ENCODE results near the gene RAD1.
"Not testable (repeated sequence)": the region's sequence is repeated elsewhere in the genome, so short reads cannot be mapped to it uniquely, and the experiment has no call there.

The RAD1 gene

GRCh38 chr5:34915139-34915855, at the start of gene RAD1, which contains the start of gene BRIX1:
Gene RAD1, minus strand, starts transcription at chr5:34915504. Its CDS starts 612 bp downstream, at chr5:34914892.
Gene BRIX1, plus strand, starts transcription at chr5:34915711. Its CDS starts 28 bp downstream, at chr5:34915739.
- peak; percentile 97 for DNase-seq

GRCh38 chr5:34959323-34959722, 44.0 kb upstream of the RAD1 start:
- no peak for DNase-seq

- DNase-seq, result no peak
Measured at GRCh38 chr5:34957857-34958690, 42.8 kb upstream of the RAD1 start.

GRCh38 chr5:34957321-34957720, 42.0 kb upstream of the RAD1 start:
- DNase-seq, result no peak

GRCh38 chr5:34944460-34945047, 29.2 kb upstream of the RAD1 start:
- no peak for DNase-seq

- no peak for DNase-seq
Measured at GRCh38 chr5:34944044-34944443, 28.7 kb upstream of the RAD1 start.

GRCh38 chr5:34941936-34942335, 26.6 kb upstream of the RAD1 start:
- DNase-seq, result no peak

- no peak for DNase-seq
Measured at GRCh38 chr5:34932947-34933346, 17.6 kb upstream of the RAD1 start.

- no peak for DNase-seq
Measured at GRCh38 chr5:34930870-34931269, 15.6 kb upstream of the RAD1 start.

- DNase-seq, result no peak
Measured at GRCh38 chr5:34930462-34930844, 15.1 kb upstream of the RAD1 start.

GRCh38 chr5:34929720-34930461, 14.6 kb upstream of the RAD1 start:
- peak; percentile 51 for DNase-seq

- DNase-seq, result peak; percentile 95
Measured at GRCh38 chr5:34929134-34929719, 13.9 kb upstream of the RAD1 start, which contains the start of gene DNAJC21. Gene DNAJC21, plus strand, starts transcription at chr5:34929559. Its CDS starts 261 bp downstream, at chr5:34929820.

GRCh38 chr5:34928267-34928666, 13.0 kb upstream of the RAD1 start:
- no peak for DNase-seq

- no peak for DNase-seq
Measured at GRCh38 chr5:34927785-34928184, 12.5 kb upstream of the RAD1 start.

- no peak for DNase-seq
Measured at GRCh38 chr5:34926318-34926888, 11.1 kb upstream of the RAD1 start.

- DNase-seq, result no peak
Measured at GRCh38 chr5:34924462-34924765, 9.1 kb upstream of the RAD1 start.

- DNase-seq, result no peak
Measured at GRCh38 chr5:34923694-34924461, 8.6 kb upstream of the RAD1 start.

GRCh38 chr5:34923256-34923655, 8.0 kb upstream of the RAD1 start:
- DNase-seq, result not testable (repeated sequence)

GRCh38 chr5:34919077-34919476, 3.8 kb upstream of the RAD1 start:
- DNase-seq, result no peak

GRCh38 chr5:34918025-34918424, 2.7 kb upstream of the RAD1 start:
- no peak for DNase-seq

GRCh38 chr5:34916518-34916917, 1.2 kb upstream of the RAD1 start:
- DNase-seq, result no peak

GRCh38 chr5:34915856-34916192, 520 bp upstream of the RAD1 start:
- DNase-seq, result no peak
